SK-N-SH treated with all-trans-retinoic acid at 6 μM for 48 hours (cell line): ENCODE data around the gene ADAMTS15.

Source experiments
- CSDC2 ChIP-seq: fragments of 250-450 bp; sonication (Bioruptor Pico); IDR thresholded peaks from 2 replicates; pipeline ENCODE4 v1.5.0; 2020; ENCODE audit warnings: mild to moderate bottlenecking, moderate library complexity
- ISL1 ChIP-seq: fragments of 250-450 bp; sonication (Bioruptor Pico); IDR thresholded peaks from 2 replicates; pipeline ENCODE4 v2.1.2; 2022; ENCODE audit warnings: mild to moderate bottlenecking, moderate library complexity
- SNAI2 ChIP-seq: fragments of 250-450 bp; sonication (Bioruptor Pico); IDR thresholded peaks from 2 replicates; pipeline ENCODE4 v1.5.0; 2020; ENCODE audit warnings: mild to moderate bottlenecking, moderate library complexity
- TOX ChIP-seq: fragments of 250-450 bp; sonication (Bioruptor Pico); IDR thresholded peaks from 2 replicates; pipeline ENCODE4 v1.8.0; 2021; ENCODE audit warnings: mild to moderate bottlenecking, moderate library complexity, borderline replicate concordance
- ZFP30 ChIP-seq: fragments of 450-650 bp; formaldehyde crosslinking; IDR thresholded peaks from 2 replicates; pipeline ENCODE4 v1.5.0; 2022; ENCODE audit warnings: mild to moderate bottlenecking, moderate library complexity
- TF ChIP-seq, protein P1 (sequence below): fragments of 250-450 bp; sonication (Bioruptor Pico); IDR thresholded peaks from 2 replicates; pipeline ENCODE4 v1.8.0; 2020; ENCODE audit warnings: mild to moderate bottlenecking, moderate library complexity, borderline replicate concordance
- TF ChIP-seq, protein P2 (sequence below): fragments of 250-450 bp; sonication (Bioruptor Pico); IDR thresholded peaks from 2 replicates; pipeline ENCODE4 v1.5.0; 2020; ENCODE audit warnings: mild to moderate bottlenecking, moderate library complexity
- TF ChIP-seq, protein P3 (sequence below): fragments of 250-450 bp; sonication (Bioruptor Pico); IDR thresholded peaks from 2 replicates; pipeline ENCODE4 v1.5.1; 2020; ENCODE audit warnings: low read depth, mild to moderate bottlenecking, moderate library complexity

DNA sequence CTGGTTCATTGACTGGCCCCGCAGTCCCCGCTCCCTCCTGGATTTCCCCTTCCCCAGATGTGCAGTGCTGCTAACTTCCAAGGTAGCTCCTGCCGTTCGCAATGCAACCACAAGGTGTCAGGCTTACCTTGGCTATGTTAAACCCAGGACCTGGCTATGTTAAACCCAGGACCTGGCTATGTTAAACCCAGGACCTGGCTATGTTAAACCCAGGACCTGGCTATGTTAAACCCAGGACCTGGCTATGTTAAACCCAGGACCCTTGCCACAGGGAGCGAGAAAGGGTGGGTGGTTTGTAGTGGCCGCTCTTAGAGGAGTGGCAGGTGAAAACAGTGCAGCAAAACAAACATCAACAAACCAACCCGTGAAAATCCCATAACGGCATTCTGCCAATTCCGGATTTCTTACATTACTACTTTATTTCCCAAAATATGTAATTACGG is 17.1 kb upstream of the ADAMTS15 start:
- TF ChIP-seq, protein P1, sequence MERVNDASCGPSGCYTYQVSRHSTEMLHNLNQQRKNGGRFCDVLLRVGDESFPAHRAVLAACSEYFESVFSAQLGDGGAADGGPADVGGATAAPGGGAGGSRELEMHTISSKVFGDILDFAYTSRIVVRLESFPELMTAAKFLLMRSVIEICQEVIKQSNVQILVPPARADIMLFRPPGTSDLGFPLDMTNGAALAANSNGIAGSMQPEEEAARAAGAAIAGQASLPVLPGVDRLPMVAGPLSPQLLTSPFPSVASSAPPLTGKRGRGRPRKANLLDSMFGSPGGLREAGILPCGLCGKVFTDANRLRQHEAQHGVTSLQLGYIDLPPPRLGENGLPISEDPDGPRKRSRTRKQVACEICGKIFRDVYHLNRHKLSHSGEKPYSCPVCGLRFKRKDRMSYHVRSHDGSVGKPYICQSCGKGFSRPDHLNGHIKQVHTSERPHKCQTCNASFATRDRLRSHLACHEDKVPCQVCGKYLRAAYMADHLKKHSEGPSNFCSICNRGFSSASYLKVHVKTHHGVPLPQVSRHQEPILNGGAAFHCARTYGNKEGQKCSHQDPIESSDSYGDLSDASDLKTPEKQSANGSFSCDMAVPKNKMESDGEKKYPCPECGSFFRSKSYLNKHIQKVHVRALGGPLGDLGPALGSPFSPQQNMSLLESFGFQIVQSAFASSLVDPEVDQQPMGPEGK (CRISPR knock-in tag), result no peak
- TF ChIP-seq, protein P2, sequence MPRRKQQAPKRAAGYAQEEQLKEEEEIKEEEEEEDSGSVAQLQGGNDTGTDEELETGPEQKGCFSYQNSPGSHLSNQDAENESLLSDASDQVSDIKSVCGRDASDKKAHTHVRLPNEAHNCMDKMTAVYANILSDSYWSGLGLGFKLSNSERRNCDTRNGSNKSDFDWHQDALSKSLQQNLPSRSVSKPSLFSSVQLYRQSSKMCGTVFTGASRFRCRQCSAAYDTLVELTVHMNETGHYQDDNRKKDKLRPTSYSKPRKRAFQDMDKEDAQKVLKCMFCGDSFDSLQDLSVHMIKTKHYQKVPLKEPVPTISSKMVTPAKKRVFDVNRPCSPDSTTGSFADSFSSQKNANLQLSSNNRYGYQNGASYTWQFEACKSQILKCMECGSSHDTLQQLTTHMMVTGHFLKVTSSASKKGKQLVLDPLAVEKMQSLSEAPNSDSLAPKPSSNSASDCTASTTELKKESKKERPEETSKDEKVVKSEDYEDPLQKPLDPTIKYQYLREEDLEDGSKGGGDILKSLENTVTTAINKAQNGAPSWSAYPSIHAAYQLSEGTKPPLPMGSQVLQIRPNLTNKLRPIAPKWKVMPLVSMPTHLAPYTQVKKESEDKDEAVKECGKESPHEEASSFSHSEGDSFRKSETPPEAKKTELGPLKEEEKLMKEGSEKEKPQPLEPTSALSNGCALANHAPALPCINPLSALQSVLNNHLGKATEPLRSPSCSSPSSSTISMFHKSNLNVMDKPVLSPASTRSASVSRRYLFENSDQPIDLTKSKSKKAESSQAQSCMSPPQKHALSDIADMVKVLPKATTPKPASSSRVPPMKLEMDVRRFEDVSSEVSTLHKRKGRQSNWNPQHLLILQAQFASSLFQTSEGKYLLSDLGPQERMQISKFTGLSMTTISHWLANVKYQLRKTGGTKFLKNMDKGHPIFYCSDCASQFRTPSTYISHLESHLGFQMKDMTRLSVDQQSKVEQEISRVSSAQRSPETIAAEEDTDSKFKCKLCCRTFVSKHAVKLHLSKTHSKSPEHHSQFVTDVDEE (CRISPR knock-in tag), result no peak
- TF ChIP-seq, protein P3, sequence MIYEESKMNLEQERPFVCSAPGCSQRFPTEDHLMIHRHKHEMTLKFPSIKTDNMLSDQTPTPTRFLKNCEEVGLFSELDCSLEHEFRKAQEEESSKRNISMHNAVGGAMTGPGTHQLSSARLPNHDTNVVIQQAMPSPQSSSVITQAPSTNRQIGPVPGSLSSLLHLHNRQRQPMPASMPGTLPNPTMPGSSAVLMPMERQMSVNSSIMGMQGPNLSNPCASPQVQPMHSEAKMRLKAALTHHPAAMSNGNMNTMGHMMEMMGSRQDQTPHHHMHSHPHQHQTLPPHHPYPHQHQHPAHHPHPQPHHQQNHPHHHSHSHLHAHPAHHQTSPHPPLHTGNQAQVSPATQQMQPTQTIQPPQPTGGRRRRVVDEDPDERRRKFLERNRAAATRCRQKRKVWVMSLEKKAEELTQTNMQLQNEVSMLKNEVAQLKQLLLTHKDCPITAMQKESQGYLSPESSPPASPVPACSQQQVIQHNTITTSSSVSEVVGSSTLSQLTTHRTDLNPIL (CRISPR knock-in tag), result no peak
- no peak for TF ChIP-seq ZFP30 (CRISPR knock-in tag)
- no peak for TF ChIP-seq TOX
- no peak for TF ChIP-seq ISL1 (CRISPR knock-in tag)
- no peak for TF ChIP-seq SNAI2
- no peak for TF ChIP-seq CSDC2 (CRISPR knock-in tag)
